Caki2 (cell line): Measurements from ENCODE around the gene ZBTB16. TPM values are rescaled to one million over a fixed set of nuclear protein-coding genes. Genes with fewer than 3 reads are reported as not detected.

Source experiments
- DNase-seq: peaks from one replicate; pipeline ENCODE4 v3.0.0-alpha.2; 2015; ENCODE audit warnings: low read depth
- in situ Hi-C: cut with HindIII; loops from 2 replicates; pipeline ENCODE4 v1.10.0; 2016; ENCODE audit warnings: low sequenced_read_pairs, low pct_unique_long_range_greater_than_20kb, mixed read lengths
- total RNA-seq: library from RNA; depleted of rRNA; stranded (reverse); fragments of >200 nt; shearing (Covaris generic); gene quantifications from 2 replicates; pipeline ENCODE4 v1.2.3, GENCODE V29; 2014; ENCODE audit warnings: low replicate concordance

The ZBTB16 gene
- total RNA-seq, 1 experiment from 2014 or later = not detected

DNA sequence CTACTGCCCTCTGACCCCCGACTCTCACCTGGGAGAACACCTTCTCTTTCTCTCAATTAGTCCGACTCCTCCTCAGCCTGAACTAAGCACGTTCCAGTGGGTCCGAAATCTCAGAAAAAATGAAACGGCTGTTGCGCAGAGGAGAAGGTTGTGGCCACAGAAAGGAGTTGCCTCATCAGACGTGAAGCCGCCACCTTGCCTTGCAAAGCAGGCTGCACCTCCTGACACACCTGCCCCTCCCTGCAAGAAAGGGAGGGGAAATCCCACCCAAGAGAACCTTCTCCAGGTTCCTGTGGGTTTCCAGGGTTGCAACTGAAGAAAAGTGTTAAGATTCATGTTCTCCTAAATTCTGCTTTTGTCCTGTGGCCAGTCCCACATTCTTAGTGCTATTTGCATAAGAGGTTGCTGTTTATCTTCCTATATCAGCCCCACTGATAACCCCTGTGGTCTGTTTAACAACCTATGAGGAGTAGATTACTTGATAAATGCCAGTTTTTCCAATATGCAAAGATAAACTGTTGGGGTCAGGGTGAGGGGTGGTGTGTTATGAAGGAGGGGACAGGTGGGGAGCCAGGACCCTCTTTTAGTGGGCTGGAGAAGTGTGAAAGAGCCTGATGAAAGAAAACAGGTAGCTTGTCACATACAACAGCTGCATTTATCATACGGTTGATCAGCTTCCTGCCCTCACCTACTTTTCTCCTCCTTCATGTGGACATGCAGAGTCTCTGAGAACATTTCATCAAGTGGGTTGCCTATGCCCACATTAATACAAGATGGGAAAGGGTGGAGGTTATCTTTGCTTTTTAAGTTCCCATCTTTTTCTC lies 18.2 kb downstream of the ZBTB16 start:
- no peak for DNase-seq
- in situ Hi-C loops = no loop called here

DNA sequence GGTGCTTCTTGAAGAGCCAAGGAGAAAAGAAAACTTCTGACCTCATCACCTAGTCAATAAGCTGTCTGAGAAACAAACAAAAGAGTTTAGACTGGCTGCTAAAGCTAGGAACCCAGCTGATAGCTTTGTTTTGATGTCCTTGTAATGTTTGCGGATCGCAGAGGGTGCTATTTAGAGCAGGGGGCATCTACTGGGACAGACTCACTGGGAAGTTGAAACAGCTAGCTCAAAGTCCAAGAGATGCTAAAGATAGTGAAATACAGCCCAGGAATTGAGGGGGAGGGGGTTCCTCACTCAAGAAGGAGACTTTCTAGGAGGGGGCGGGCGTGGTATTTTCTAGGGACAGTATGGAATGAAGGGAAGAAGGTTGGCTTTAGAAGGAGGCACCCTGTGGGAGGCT lies 18.9 kb downstream of the ZBTB16 start:
- in situ Hi-C loops = no loop called here
- no peak for DNase-seq

DNA sequence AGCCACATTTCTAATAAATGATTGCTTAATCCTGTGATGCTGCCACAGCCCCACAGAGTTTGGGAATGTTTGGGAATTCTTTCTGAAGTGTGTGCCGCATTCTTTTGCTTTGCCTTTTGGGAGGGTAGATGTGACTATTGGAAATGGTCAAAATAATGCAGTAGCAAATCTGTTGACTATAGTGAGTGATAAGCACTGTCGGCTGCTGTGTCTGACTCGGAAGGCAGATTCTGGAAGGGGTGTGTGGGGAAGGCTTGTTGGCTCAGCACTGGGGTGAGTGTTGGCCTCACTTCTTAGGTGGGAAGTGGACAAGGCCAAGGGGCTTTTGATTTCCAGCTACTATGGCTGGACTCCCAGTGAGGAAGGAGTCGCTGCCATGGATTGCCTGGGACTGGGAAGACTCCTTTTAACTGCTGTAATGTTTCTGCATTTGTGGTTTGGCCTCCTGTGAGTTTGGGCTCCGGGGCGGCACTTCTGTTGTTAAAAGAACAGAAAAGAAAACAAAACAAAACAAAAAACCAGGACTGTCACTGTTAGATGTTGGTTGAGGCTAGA lies 20.1 kb downstream of the ZBTB16 start:
- in situ Hi-C loops = no loop called here
- no peak for DNase-seq

DNA sequence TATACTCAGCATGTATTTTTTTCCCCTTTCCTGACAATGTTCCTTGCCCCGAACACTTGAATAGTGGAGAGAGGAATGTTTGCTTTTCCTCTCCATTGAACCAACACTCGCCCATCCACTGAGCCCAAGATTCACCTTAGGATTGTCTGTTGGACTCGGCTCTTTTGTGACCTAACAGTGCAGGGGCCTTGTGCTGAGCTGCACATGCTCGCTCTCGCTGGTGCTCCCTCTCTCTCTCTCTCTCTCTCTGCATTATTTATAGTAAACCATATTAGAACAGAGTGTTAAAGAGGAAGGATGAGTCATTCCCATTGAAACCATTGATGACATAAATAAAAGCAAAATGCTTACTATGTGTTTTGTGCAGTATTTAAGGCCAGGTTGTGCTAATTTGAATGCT lies 20.7 kb downstream of the ZBTB16 start:
- in situ Hi-C loops = no loop called here
- no peak for DNase-seq

DNA sequence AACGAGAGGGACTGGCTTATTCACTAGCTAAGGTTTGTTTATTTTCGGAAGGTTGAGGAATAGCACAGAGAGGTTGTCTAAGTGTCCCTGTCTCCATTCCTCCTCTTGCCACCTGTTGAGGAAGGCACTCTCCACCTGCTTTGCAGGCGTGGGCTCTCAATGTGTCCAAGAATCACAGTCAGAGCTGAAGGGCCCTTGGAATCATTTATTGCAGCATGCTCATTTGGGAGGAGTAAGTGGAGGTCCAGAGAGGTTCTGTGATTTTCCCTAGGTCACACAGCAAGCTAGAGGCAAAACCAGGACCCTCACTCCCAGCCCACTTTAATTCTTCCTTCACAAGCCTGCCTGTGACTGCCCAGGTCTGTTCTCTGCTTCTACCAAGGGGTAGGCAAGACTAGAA lies 21.3 kb downstream of the ZBTB16 start:
- DNase-seq = no peak
- in situ Hi-C loops = no loop called here

DNA sequence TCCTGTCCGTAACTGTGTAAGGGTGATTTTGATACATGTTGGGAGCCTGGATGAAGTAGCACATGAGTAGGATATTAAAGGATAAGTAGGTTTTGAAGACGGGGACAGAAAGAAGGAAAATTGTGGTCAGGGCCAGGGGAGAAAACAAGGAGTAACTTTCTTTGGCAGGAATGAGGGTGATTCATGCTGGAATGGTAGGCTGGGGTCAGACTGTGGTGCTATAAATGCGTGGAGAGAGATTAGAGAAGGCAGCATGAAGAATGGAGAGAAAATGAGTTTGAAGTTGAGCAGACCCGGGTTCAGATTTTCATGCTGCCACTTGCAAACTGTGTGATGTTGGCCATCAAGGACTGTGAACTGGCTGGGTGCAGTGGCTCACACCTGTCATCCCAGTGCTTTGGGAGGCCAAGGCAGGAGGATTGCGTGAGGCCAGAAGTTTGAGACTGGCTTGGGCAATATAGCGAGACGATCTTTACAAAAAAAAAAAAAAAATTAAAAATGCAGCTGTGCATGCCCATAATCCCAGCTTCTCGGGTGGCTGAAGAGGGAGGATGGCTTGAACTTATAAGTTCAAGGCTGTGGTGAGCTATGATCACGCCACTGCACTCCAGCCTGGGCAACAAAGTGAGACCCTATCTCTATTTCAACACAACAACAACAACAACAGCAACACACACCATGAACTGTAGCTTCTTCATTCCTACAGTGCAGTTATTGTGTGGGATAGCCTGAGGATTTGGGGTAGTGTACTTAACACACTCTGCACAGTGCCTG lies 22.3 kb downstream of the ZBTB16 start:
- in situ Hi-C loops = no loop called here
- DNase-seq = no peak

DNA sequence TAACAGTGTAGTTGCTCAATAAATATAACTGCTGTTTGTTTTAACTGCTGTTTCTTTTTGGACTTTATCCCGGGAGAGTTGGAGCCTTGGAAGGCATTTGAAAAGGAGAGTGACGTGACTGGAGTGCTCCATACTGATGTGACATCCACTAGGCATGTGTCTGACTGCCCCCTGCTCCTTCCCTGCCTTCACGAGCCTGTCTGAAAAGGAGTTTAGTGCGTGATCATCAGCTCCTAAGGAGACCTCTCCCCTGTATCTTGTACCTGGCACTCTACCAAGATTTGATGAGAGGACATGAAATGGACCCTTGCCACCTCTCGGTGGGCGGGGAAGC lies 22.9 kb downstream of the ZBTB16 start:
- in situ Hi-C loops = no loop called here
- DNase-seq = no peak

DNA sequence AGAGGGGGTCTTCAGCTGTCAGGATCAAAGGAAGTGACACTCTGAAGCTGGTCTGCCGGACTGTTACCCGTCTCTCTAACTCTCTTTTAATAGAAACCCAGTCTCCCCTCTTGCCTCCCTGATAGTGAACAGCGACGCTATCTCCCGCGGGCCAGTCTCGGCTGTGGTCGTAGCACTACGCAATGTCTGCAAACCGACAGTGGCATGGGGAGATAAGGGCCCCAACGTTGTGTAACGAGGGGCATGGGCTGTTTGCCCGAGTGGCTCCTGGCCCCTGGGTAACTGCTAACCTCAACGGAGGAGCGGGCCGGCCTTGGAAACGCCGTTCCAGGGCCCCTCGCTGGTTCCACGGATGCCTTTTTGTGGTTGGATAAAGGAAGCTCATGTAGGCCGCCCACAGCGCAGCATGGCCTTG lies 23.3 kb downstream of the ZBTB16 start:
- no peak for DNase-seq
- in situ Hi-C loops = no loop called here

DNA sequence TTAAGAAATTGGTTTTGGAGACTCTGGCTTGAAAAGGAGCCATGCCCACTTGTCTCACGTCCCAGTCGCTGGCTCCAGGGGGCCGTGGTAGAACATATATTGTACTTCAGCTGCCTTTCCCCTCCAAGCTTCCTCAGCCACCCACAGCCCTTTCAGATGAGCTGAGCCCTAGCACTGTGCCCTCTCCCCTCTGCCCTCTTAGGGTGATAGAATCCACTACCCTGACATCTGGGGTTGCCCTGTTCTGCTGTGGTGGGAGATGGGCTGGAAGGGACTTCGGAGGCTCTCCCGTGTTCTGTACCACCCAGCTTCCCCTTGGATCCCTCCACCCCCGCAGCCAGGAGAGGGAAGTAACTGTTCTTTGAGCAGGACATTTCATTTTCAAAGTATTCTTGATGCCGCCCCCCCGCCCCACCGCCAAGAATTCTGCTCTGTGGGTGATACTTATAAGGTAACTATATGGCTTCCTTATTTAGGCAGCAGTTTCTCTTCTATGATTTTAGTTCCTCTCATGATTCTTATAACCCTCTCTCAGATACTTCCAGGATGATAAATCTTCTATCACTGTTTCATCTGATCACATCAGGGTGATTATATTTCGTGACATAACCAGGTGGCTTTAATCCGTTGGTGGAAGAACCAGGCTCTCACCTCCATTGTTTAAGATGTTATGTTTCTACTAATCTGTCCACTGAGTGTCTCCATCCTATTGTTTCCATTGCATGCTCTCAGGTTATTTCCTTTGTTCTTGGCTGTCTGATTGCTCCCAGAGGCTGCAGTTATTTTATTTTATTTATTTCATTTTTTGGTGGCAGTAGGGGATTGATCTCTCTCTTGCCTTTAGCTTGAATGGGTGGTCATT lies 24.1 kb downstream of the ZBTB16 start:
- no peak for DNase-seq
- in situ Hi-C loops = no loop called here

DNA sequence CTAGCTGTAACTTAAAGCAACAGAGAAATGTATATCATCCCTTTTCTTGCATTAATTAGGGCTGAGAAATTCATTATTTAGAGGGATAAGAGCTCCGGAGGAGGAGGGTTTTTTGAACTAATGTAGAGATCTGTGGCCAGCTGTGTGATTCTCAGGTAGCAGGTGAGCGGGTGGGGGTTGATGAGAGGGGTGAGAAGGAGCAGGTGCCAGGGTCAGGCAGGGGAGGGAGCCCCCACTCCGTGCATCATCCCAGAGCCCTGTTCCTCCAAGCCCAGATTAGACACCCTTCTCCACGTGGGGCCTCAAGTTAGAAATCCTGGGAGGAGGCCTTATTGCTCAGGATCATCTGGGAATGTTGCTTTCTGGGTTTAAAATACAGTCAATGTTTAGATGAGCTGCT lies 24.9 kb downstream of the ZBTB16 start:
- no peak for DNase-seq

DNA sequence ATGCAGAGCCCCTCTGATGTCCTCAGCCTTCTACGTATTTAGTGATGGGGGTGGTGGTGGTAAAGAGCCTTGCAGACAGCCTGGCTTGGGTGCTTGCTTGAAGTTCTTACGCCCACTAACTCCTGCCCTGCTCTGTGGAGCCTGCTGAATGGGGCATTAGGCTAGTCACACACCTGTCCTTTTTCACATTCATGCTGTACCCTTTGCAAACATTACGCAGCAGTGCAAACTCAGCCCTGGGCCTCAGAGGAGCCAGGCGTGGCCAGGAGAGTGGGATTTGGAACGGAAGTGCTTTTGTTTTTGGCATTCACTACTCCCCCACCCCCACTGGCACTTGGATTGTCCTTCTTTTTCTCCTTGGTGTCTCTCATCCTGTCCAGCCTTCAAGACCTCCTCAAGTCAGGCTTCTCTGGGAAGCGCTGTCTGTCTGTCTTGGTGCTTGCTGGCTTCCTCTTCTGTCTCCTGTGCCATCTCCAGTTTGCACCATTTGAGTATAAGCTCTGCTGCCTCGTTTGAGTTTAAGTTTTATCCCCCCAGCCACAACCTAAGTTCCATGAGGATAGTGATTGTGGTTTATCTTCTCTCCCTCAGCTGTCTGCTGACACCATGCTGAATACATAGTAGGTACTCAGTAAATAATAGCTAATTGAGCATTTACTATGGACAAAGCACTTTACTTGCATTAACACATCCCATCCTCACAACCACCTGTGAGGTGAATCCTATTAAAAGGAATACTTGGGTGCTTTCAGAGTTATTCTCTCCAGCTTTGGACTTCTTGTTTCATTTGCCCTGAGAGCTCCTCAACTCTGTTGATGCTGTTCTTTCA lies 26.7 kb downstream of the ZBTB16 start:
- in situ Hi-C loops = no loop called here
- DNase-seq = no peak

More for the DNA sequence above, 24.9 kb downstream of the ZBTB16 start:
- in situ Hi-C loops = no loop called here

DNA sequence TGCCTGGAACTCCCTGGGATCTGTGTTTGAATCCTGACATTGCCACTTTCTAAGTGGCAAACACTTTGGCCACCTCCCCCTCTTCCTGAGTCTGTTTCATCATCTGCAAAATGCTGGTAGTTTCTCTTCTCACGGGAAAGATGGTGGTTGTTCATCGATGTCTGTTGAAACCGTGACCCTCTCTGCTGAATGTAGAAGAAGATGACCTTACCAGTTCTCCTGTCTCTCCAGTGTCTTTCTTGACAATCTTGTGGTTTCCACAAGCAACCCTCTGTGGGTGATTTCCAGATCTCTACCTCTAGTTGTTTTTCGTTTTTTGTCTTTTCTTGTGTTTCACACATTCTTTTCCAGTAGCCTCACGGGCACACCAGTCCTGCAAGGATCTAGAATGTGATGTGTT lies 27.5 kb downstream of the ZBTB16 start:
- in situ Hi-C loops = no loop called here

DNA sequence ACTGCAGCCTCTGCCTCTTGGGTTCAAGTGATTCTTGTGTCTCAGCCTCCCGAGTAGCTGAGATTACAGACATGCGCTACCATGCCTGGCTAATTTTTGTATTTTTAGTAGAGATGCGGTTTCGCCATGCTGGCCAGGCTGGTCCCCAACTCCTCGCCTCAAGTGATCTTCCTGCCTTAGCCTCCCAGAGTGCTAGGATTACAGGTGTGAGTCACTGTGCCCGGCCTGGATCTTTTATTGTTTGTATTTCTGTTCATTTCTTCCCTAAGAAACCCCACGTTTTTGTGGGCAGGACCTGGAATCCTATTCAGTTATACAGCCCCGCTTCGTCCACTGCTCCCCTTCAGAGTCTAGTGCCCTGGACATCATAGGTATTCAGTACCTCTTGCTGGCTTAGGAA lies 28.7 kb downstream of the ZBTB16 start:
- in situ Hi-C loops = no loop called here
- DNase-seq = no peak

More for the DNA sequence above, 27.5 kb downstream of the ZBTB16 start:
- DNase-seq = no peak

DNA sequence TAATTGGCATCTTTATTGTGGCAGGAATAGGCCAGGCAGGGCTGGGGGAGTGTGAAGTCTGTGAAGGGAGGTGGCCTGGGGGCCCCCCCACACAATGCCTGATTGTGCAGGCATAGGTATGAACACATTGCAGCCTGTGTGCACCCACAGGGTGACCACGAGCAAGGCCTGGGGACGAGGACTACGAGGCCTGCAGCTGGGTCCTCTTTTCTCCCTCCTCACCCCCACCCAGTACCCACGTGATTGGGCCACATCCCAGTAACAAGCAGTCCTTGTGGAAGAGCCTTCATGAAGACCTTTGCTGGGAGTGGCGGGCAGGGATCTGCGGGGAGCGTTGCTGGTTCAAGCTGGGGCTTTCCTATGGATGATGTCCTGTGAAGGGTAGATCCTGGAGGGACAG lies 29.3 kb downstream of the ZBTB16 start:
- no peak for DNase-seq
- in situ Hi-C loops = no loop called here

DNA sequence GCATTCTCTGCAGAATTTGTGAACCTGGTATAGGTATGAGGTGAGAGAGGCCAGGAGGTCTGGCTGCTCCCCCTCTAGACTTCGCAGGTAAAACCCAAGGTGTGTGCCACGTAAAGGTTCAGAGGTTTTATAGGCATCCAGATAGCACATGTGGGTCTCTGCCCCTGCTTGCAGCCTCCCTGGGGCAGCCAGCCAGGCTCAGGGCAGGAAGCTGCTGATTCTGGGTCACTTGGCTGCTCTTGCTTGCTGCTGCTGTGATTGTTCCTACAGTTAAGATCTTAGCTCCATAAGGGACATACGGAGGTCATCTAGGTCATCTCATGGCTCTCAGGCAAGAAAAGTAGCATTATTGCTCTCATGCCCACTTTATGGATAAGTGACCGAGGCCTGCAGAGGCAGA lies 30.2 kb downstream of the ZBTB16 start:
- no peak for DNase-seq
- in situ Hi-C loops = no loop called here

DNA sequence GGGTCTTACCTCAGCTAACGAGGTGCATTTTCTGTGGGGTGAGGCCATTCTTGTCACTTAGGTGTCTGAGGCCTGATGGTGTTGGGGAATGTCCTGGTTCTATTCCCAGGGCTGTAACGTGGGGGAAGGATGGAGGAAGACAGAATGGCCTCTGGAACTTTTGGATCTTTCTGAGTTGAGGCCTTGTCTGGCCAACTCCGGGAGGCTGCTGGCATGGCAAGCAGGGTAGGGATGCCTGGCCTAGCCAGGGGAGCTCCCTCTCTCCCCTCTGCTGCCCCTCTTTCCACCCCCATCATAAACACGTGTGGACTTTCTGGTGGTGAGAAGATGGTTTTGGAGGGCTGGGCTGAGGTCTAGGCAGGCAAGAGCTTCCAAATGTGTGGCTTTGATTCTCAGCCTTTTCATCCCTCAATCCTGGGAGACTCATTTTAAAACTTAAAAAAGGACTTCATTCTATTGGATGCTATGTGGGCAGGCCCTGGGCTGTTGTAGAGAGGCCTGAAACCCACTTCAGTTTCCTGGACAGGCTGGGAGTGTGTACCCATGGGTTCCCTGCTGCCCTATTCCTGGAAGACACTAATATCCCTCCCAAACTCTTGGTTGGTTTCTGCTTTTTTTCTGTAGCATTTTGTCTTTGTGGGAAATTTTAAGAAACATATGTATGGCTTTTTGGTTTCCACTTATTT lies 30.9 kb downstream of the ZBTB16 start:
- DNase-seq = no peak
- in situ Hi-C loops = no loop called here

DNA sequence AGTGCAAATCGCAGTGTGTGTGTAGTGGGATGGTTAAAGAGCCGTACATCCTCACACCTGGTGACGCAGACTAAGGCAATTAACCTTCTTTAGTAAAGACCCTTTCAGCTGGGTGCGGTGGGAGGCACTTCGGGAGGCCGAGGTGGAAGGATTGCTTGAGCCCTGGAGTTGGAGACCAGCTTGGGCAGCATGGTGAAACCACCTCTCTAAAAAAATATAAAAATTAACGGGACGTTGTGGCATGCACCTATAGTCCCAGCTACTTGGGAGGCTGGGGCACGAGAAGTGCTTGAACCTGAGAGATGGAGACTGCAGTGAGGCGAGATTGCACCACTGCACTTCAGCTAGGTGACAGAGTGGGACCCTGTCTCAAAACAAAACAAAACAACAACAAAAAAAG lies 31.5 kb downstream of the ZBTB16 start:
- no peak for DNase-seq
- in situ Hi-C loops = no loop called here
